ENCODE results near the gene ZNF394. TPM values are rescaled to one million over a fixed set of nuclear protein-coding genes. Genes with fewer than 3 reads are reported as not detected.
"Not testable (repeated sequence)": the region's sequence is repeated elsewhere in the genome, so short reads cannot be mapped to it uniquely, and the experiment has no call there.

Gene ZNF394
- total and polyA plus RNA-seq, 2 donors (not counting 3 experiments of a cell fraction or from before 2014, with no cell fraction given), result 8.6 to 22.8 TPM

GRCh38 chr7:99545308-99545707 is 45.2 kb upstream of the ZNF394 start:
- H3K36me3 ChIP-seq (ENCODE audit: control insufficient read depth in 2 of 2, extremely low read depth in 1 of 2, insufficient read depth in 2 of 2, low read length in 2 of 2); BruUV-seq (replicated peaks); FAIRE-seq; DNase-seq (ENCODE audit: low read depth, low spot score); H3K4me2 ChIP-seq (ENCODE audit: insufficient read depth, low read length); H3K4me3 ChIP-seq (replicated peaks in 1 of 3; ENCODE audit: insufficient read depth in 1 of 3, low read depth in 1 of 3, low read length in 3 of 3); intact Hi-C loops (cut with micrococcal nuclease); H2AFZ ChIP-seq (ENCODE audit: low read depth, low read length); H3K4me1 ChIP-seq (ENCODE audit: control insufficient read depth, extremely low read depth, insufficient read depth, low read length); H3K9ac ChIP-seq (replicated peaks; ENCODE audit: extremely low read depth, insufficient read depth, low read length); H3K9me1 ChIP-seq (replicated peaks; ENCODE audit: control insufficient read depth, extremely low read depth, insufficient read depth, low read length); H3K9me3 ChIP-seq (replicated peaks; ENCODE audit: control insufficient read depth, insufficient read depth, low read length); H3K79me2 ChIP-seq (ENCODE audit: control insufficient read depth, insufficient read depth, low read length); CTCF ChIA-PET; dilution Hi-C loops (cut with MboI; ENCODE audit: extremely low pct_ligation_motif_present, low sequenced_read_pairs); POLR2A ChIA-PET; H3K27ac ChIP-seq (ENCODE audit: insufficient read depth, low read depth, low read length); H4K20me1 ChIP-seq (replicated peaks; ENCODE audit: control insufficient read depth, extremely low read depth, insufficient read depth, low read length); H3K27me3 ChIP-seq (ENCODE audit: control insufficient read depth in 2 of 2, insufficient read depth in 2 of 2, low read length in 2 of 2): not testable (repeated sequence)

DNA sequence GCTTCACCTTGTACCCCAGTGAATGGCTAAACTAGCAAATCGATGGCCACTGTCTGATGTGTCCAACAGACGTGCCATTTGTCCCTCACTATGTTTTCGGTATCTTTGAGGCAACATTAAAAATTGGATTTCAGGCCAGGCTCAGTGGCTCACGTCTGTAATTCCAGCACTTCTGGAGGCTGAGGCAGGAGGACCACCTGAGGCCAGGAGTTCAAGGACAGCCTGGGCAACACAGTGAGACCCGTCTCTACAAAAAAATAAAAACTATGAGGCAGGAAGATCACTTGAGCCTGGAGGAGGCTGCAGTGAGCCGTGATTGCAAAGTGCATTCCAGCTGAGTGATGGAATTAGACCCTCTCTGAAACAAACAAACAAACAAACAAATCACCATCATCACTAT is 43.8 kb upstream of the ZNF394 start:
- H3K9me3 ChIP-seq (replicated peaks; ENCODE audit: control insufficient read depth, insufficient read depth, low read length), result no peaks in the 10 kb centered on the region
- no peaks in the 10 kb centered on the region for H3K4me1 ChIP-seq (ENCODE audit: control insufficient read depth, extremely low read depth, insufficient read depth, low read length)
- no peak overlapping the region for H3K4me2 ChIP-seq (ENCODE audit: insufficient read depth, low read length)
- DNase-seq (ENCODE audit: low read depth, low spot score), result no peak
- H3K9ac ChIP-seq (replicated peaks; ENCODE audit: extremely low read depth, insufficient read depth, low read length), result no peak overlapping the region
- CTCF ChIA-PET, result no interaction called here
- no peak overlapping the region for H2AFZ ChIP-seq (ENCODE audit: low read depth, low read length)
- H3K4me3 ChIP-seq (replicated peaks in 1 of 3; ENCODE audit: insufficient read depth in 1 of 3, low read depth in 1 of 3, low read length in 3 of 3), result no peak overlapping the region
- dilution Hi-C loops (cut with MboI; ENCODE audit: extremely low pct_ligation_motif_present, low sequenced_read_pairs), result no loop called here
- POLR2A ChIA-PET, result no interaction called here
- H3K36me3 ChIP-seq (ENCODE audit: control insufficient read depth in 2 of 2, extremely low read depth in 1 of 2, insufficient read depth in 2 of 2, low read length in 2 of 2), result no peaks in the 10 kb centered on the region
- intact Hi-C loops (cut with micrococcal nuclease), result no loop called here
- H3K9me1 ChIP-seq (replicated peaks; ENCODE audit: control insufficient read depth, extremely low read depth, insufficient read depth, low read length), result no peaks in the 10 kb centered on the region
- H4K20me1 ChIP-seq (replicated peaks; ENCODE audit: control insufficient read depth, extremely low read depth, insufficient read depth, low read length), result no peaks in the 10 kb centered on the region
- H3K27ac ChIP-seq (ENCODE audit: insufficient read depth, low read depth, low read length), result no peak overlapping the region
- no peaks in the 10 kb centered on the region for H3K79me2 ChIP-seq (ENCODE audit: control insufficient read depth, insufficient read depth, low read length)
- FAIRE-seq, result no peak
- no peaks in the 10 kb centered on the region for H3K27me3 ChIP-seq (ENCODE audit: control insufficient read depth in 2 of 2, insufficient read depth in 2 of 2, low read length in 2 of 2)
- BruUV-seq (replicated peaks), result no TSS peak
- TF ChIP-seq JUN (IDR thresholded peaks at IDR 0.05; ENCODE audit: borderline replicate concordance, insufficient read depth, insufficient read length, low read depth) (no peak), POLR2AphosphoS5 (IDR thresholded peaks at IDR 0.05; ENCODE audit: insufficient read depth, low read depth, low read length) (no peak), EZH2 (IDR thresholded peaks at IDR 0.05; ENCODE audit: borderline replicate concordance, low read depth, low read length, severe bottlenecking) (no peak), CTCF (IDR thresholded peaks at IDR 0.05; ENCODE audit: extremely low read depth in 1 of 2, insufficient read depth in 1 of 2, low read depth in 1 of 2, low read length in 2 of 2) (no peak), GATA2 (IDR thresholded peaks at IDR 0.05; ENCODE audit: insufficient read depth, insufficient read length, low read depth, low read length) (no peak), MYC (IDR thresholded peaks at IDR 0.05; ENCODE audit: low read depth, low read length) (no peak), POLR2A (IDR thresholded peaks at IDR 0.05; ENCODE audit: low read depth, low read length) (no peak), FOS (IDR thresholded peaks at IDR 0.05; ENCODE audit: borderline replicate concordance, insufficient read depth, low read length) (no peak)
- TF ChIP-seq, protein P1, sequence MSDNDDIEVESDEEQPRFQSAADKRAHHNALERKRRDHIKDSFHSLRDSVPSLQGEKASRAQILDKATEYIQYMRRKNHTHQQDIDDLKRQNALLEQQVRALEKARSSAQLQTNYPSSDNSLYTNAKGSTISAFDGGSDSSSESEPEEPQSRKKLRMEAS (IDR thresholded peaks at IDR 0.05; ENCODE audit: insufficient read depth, insufficient read length), result no peak
